SH-SY5Y (cell line): ENCODE results near the gene MALSU1.

ENCODE experiments used
- GATA2 ChIP-seq: IDR thresholded peaks from 2 replicates; pipeline ENCODE4 v1.6.1; 2011; ENCODE audit warnings: mild to moderate bottlenecking, low read depth, low read length
- GATA3 ChIP-seq: IDR thresholded peaks from 2 replicates; pipeline ENCODE4 v1.6.1; 2011; ENCODE audit warnings: low read depth, mild to moderate bottlenecking, low read length, moderate library complexity

Gene MALSU1

DNA sequence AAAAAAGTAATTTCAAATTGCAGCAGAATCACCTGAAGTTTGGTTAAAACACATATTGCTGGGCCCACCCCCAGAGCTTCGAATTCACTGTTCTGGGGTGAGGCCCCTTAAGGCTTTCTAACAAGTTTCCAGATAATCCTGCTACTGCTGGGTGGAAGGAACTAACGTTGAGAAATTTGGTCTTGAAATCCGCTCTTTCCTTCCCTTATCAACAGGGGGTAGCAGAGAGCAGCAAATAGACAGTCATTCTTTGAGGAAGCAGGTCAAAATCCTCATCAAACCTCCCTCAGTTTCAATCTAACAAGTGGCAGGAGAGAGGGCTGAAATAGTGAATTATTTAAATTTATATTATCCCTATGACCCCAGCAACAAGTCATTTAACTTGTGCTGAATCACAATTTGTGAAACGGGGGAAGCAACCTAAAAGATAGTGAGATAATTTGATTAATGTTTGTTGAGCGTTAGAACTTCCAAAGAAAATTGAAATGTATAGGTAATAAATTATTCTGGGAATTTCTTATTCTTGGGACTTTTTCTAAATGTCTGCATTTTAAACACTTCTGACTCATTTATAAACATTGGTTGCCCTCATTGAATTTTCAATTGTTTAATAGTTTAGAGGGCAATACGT lies 21.7 kb upstream of the MALSU1 start:
- TF ChIP-seq GATA3: no peak
- no peak for TF ChIP-seq GATA2

DNA sequence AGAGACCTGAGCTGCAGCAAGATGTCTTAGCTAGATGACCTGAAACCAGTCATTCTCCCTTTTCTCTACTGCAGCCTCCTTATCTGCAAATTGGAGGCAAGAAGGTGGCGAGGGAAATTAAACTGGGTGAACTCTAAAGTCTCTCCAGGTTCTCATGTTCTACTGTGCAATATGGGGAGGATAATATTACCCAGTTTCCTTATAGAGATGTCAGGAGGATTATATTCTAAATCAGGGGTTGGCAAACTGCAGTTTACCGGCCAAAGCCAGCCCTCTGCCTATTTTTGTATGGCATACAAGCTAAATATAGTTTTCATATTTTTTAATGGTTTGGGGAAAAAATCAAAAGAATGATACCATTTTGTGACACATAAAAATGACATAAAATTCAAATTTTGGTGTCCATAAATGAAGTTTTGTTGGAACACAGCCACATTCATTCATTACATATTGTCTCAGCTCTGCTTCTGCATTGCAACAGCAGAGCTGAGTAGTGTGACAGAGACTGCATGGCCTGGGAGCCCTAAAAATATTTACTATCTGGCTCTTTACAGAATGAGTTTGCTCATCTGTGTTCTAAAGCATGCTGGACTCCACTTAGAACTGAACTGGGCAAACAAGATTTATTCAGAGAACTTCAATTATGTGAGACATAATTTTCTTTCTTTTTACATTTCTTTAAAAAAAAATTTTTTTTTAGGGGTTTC lies 19.2 kb upstream of the MALSU1 start:
- no peak for TF ChIP-seq GATA2
- no peak for TF ChIP-seq GATA3

DNA sequence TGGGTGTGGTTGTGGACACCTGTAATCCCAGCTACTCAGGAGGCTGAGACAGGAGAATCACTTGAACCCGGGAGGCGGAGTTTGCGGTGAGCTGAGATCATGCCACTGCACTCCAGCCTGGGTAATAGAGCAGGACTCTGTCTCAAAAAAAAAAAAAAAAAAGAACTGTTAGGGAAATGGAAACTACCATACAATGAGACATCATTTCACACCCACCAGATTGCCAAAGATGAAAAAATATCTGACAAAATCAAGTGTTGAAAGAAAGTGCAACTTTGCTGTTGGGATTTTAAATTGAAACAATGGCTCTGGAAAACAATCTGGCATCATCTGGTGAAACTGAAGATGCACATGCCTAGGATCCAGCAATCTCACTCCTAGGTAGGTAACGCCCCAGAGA lies 16.1 kb upstream of the MALSU1 start:
- no peak for TF ChIP-seq GATA3
- no peak for TF ChIP-seq GATA2

DNA sequence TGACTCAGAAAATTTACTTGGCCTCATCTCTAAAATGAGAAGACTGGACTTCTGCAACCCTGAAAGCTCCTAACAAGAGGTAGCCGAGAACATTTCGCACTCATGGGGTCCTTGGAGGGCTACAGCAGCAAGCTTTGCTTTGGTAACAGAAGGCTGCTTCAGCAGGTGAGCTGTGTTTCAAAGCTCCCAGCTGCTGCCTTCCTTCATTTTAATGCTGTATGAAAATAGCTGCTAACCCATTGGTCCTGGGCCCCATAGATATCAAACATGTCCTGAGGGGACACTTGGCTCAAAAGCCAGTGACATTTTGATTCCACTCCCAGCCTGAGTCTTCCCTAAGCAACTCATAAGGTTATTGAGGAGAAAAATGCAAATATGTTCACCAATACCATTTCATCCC lies 14.3 kb upstream of the MALSU1 start:
- TF ChIP-seq GATA3: no peak
- TF ChIP-seq GATA2: no peak

DNA sequence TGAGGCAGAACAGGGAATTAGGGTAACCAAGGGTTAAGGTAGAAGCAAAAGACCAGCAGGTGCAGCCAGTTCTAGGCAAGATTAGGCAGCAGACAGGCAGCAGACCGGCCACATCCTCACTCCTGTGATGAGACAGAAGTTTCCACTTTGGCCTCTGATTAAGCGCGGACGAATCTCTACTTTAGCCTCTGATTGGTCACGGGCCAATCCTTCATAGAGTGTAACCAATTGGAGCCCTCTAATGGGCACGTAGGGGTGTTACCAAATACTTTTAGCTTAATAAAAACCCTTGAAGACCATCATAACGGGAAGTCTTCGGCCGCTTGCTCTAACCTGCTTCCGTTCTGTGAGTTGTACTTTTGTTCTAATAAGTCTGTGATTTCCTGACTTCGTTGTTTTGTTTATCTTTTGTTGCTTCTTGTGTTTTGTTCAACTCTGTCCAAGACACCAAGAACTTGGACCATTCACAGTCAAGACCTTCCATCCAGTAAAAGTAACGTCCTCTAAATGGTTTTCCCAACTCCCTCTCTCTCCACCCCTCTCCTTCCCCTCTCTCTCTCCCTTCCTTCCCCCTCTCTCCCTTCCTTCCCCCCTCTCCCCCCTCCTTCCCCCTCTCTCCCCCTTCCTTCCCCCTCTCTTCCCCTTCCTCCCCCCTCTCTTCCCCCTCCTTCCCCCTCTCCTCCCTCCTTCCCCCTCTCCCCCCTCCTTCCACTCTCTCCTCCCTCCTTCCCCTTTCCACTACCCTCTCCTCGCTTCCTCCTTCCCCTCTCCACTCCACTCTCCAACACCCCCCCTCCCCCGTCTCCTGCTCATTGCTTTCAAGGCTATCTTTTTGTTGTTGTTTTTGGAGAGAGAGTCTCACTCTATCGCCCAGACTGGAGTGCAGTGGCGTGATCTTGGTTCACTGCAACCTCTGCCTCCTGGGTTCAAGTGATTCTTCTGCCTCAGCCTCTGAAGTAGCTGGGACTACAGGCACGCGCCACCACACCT lies 13.2 kb upstream of the MALSU1 start:
- TF ChIP-seq GATA2: no peak
- no peak for TF ChIP-seq GATA3

DNA sequence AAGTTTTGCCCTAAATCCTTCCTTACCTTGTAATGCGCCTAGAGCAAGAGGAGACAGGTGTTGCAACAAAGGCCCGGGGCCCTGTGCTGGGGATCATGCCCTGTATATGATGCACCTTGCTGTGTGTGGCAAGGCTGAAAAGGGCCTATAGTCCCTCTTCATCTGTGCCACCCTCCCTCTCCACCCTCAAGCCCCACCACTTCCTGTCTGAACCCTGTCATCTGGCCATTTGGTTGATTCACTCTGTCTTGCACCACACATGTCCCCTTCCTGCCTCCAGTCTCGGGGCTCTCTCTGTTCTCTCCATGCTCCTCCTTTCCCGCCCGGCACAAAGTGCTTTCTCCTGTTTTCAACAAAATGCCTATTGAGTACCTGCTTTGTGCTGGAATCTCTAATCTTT lies 11.5 kb upstream of the MALSU1 start:
- no peak for TF ChIP-seq GATA3
- TF ChIP-seq GATA2: no peak

DNA sequence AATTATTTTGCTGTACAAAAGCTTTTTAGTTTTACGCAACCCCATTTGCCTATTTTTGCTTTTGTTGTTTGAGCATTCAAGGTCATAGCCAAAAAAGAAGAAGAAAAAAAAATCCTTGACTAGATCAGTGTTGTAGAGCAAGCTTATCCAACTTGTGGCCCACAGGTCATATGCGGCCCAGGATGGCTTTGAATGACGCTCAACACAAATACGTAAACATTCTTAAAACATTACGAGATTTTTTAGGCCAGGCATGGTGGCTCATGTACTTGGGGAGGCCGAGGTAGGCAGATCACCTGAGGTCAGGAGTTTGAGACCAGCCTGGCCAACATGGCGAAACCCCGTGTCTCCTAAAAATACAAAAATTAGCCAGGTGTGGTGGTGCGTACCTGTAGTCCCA lies 8.1 kb upstream of the MALSU1 start:
- TF ChIP-seq GATA2 (no peak), GATA3 (no peak)

DNA sequence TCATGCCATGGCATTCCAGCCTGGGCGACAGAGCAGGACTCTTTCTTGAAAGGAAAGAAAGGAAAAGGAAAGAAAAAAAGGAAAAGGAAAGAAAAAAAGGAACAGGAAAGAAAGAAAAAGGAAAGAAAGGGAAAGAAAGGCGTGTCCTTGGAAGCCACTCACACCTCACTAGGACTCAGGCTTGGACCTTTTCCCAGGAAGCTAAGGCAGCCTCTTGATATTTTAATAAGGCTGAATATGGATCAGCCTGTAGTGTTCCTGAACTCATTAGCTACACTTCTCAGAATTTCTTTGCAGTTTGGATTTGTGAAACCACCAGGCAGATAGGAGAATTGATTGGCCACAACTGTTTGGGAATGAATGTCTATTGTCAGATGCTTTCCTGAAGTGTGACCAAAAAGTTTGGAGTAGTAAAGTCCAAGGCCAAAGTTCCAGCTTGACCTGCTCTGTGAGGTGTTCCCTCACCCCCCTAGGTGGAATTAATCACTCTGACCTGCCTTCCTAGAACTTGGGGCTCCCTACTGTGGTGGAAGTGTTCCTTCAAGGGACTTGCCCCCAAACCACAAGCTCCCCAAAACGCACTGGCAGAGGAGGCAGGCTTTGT lies 7.1 kb upstream of the MALSU1 start:
- TF ChIP-seq GATA2 (no peak), GATA3 (no peak)

DNA sequence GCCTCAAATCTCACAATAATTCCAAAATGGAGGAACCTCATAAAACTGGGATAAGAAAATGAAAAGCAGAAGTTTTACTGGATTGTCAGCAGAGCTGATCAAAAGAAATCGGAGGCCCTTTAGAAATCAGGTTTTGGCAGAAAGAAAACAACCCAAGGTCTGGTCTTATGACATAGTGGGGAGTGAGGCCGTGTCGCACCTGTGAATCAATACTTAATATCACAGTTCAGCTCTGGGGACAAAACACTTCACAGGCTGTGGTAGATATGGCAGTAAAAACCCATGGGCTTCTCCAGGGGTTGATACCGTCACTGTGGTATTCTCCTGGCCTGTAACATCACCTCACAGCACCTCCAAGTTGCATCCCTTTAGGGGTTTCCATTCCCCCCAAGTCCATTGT lies 6.5 kb upstream of the MALSU1 start:
- TF ChIP-seq GATA2 (no peak), GATA3 (no peak)

DNA sequence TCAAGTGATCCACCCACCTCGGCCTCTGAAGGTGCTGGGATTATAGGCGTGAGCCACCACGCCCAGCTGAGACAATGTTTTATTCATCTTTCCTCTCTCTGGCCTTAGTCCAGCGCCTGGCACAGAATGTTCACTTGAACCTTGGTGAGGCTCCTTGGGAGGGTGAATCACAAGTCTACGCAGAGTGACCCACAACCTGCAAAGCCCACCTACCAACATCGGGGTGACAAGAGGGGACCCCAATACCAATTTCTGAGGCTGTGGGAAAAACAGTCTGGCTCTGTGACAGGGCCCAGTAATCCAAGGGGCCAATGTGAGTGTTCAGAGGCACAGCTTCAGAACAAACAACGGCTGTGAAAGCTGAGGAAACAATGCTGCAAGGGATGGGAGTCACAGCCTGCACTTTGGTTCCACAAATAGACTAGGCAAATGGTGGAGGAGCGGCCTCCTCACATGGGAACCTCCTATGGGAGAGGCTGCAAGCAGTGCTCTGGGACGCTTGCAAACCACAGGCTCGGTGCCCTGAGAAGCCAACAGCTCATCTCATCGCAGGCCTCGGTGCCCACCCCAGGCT lies 5.6 kb upstream of the MALSU1 start:
- TF ChIP-seq GATA3 (no peak), GATA2 (no peak)

DNA sequence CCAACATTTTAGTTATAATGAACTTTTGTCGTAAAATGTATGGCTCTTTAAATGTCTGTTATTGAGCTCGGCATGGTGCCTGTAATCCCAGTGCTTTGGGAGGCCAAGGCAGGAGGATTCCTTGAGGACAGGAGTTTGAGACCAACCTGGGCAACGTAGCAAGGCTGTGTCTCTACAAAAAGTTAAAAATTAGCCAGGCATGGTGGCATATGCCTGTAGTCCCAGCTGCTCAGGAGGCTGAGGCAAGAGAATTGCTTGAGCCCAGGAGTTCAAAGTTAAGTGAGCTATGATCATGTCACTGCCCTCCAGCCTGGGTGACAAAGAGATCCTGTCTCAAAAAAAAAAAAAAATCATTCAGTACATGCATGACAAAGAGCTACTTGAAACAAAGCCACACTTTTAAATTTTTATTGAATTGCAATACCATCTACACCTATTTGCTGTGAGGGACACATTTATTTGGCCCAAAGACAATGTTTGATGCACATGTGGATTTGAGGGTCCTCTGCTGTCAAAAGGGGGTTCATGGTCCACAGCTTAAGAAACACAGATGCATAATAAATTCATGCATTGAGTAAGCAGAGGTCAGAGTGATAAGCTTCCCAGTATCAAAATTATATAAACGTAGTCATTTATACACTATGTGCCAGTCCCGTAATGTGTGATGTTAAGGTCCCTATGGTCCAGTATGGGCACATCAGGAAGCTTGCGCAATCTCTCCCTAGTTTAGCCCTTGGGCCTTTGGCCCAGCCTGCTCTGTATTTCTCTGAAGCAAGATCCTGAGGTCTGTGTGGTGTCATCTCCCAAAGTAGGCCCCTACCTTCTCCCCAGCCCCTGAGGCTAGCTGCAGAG lies 4.4 kb upstream of the MALSU1 start:
- no peak for TF ChIP-seq GATA2
- TF ChIP-seq GATA3: no peak

DNA sequence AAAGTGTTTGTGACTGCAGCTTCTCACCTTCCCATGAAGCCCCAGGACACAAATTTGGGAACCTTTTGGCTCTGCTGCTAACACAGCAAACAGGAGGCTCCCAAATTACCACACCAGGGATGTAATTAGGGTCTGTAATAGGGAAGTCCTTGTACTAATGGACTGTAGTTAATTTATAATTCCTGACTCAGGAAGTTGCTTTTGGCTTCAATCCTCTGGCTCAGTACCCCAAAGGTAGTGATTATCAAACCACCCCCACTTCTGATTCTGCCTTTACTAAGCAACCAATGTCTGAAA lies 3.8 kb upstream of the MALSU1 start:
- TF ChIP-seq GATA3 (no peak), GATA2 (no peak)
